ENCODE measurements around the gene KCND2.

Gene KCND2

DNA sequence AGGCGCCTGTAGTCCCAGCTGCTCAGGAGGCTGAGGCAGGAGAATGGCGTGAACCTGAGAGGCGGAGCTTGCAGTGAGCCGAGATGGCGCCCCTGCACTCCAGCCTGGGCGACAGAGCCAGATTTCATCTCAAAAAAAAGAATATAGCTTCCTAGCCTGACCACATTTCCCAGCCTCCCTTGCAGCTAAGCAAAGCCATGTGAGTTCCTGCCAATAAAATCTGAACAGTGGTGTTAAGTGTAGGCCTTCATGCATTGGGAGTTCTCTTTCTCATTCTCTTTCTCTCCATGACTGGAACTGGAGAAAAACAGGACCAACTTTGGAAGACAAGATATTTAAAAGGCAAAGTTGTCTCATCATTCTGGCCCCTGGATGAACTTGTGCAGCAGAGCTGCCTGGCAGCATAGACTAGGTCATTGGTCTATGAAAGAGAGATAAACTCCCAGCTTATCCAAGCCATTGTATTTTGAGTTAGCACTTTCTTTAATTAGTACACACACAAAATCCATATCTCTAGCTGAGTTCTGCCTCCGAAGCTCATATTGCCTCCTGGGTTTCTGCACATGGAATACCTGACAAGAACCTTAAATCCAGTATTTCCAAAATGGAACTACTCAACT lies 524.2 kb downstream of the KCND2 start:
- H3K27me3 Mint-ChIP-seq (ENCODE audit: low read depth) = no peaks in the 10 kb centered on the region

DNA sequence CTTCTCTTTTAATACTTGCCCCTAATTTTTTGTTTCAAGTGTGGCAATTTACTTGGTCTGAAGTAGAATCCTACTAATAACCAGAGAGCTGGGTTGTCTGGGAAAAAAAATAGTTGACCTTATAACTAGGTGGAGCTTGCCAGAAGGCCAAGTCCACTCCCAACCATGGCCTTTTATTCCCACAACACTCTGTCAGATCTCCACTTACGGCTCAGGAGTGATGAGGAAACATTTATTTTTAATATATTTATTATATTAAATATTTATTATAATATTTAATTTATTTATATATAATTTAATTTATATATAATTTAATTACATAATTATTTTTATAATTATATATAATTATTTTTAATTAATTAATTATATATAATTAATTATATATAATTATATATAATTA lies 526.2 kb downstream of the KCND2 start:
- Mint-ChIP-seq H3K27ac (no peak overlapping the region), H3K9me3 (peaks cover 8% of the 10 kb centered on the region), H3K27me3 (ENCODE audit: low read depth) (no peaks in the 10 kb centered on the region), H3K36me3 (ENCODE audit: low read depth) (peaks cover 54% of the 10 kb centered on the region), H3K4me3 (no peak overlapping the region), H3K4me1 (peaks cover 4% of the 10 kb centered on the region)
- TF ChIP-seq CTCF (IDR thresholded peaks at IDR 0.05; ENCODE audit: unreplicated experiment in 3 of 3) = no peak

More for the DNA sequence above, 524.2 kb downstream of the KCND2 start:
- H3K4me3 Mint-ChIP-seq = no peak overlapping the region
- peaks cover 59% of the 10 kb centered on the region for H3K36me3 Mint-ChIP-seq (ENCODE audit: low read depth)
- H3K9me3 Mint-ChIP-seq = peaks cover 8% of the 10 kb centered on the region
- peaks cover 4% of the 10 kb centered on the region for H3K4me1 Mint-ChIP-seq
- no peak overlapping the region for H3K27ac Mint-ChIP-seq
- TF ChIP-seq CTCF (IDR thresholded peaks at IDR 0.05; ENCODE audit: unreplicated experiment in 3 of 3) = no peak

Measured in nephron (organoid).